Renal cortex interstitium (tissue), 15 donors: Measurements from ENCODE around the gene SLC38A11. TPM values are rescaled to one million over a fixed set of nuclear protein-coding genes. Genes with fewer than 3 reads are reported as not detected.
"Not testable (repeated sequence)": the region's sequence is repeated elsewhere in the genome, so short reads cannot be mapped to it uniquely, and the experiment has no call there.

Source experiments
- DNase-seq, 11 donors: peaks; one replicate each; pipeline ENCODE4 v3.0.0-alpha.2; 2013; ENCODE audit warnings: low read depth in 9 of 11, low spot score in 4 of 11; ENCODE audit errors: extremely low read depth in 1 of 11
- long read RNA-seq, 16 experiments: transcript quantifications; one replicate each; lab custom pipeline, GENCODE V29; 2026
- polyA plus RNA-seq, 3 donors: library from polyadenylated mRNA; unstranded; fragments of 120-200 nt; gene quantifications; one replicate each; pipeline ENCODE4 v1.2.1, GENCODE V29; 2013; ENCODE audit not compliant: insufficient read length in 3 of 3

SLC38A11 gene, protein sequence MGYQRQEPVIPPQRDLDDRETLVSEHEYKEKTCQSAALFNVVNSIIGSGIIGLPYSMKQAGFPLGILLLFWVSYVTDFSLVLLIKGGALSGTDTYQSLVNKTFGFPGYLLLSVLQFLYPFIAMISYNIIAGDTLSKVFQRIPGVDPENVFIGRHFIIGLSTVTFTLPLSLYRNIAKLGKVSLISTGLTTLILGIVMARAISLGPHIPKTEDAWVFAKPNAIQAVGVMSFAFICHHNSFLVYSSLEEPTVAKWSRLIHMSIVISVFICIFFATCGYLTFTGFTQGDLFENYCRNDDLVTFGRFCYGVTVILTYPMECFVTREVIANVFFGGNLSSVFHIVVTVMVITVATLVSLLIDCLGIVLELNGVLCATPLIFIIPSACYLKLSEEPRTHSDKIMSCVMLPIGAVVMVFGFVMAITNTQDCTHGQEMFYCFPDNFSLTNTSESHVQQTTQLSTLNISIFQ
- polyA plus RNA-seq: 10 to 100 TPM in 2 of 3 donors, 1 to 10 TPM in 1; 3.8 to 21.5 (median 15.4) TPM
- long read RNA-seq, donor 1: 0 reads
- long read RNA-seq, donor 2: 0 reads
- long read RNA-seq, donor 3, partial matches to known transcripts: 0 of 1 reads
- long read RNA-seq, donor 3, other reads (novel, unspliced or antisense): 0 of 1 reads
- long read RNA-seq, donor 4, partial matches to known transcripts: 0 of 1 reads
- long read RNA-seq, donor 4, other reads (novel, unspliced or antisense): 0 of 1 reads
- long read RNA-seq, donor 5: 0 reads
- long read RNA-seq, donor 6: 0 reads
- long read RNA-seq, donor 7: 0 reads
- long read RNA-seq, donor 8: 0 reads
- long read RNA-seq, donor 9: 0 reads
- long read RNA-seq, donor 10: 0 reads
- long read RNA-seq, donor 11: 0 reads
- long read RNA-seq, donor 12: 0 reads
- long read RNA-seq, donor 13, partial matches to known transcripts: 0 of 1 reads
- long read RNA-seq, donor 13, other reads (novel, unspliced or antisense): 0 of 1 reads
- long read RNA-seq, donor 14: 0 reads
- long read RNA-seq, donor 15: 0 reads
- long read RNA-seq, donor 16, partial matches to known transcripts: 0 of 1 reads
- long read RNA-seq, donor 16, other reads (novel, unspliced or antisense): 0 of 1 reads

GRCh38 chr2:164954954-164955701 lies at the start of gene SLC38A11:
Gene SLC38A11, minus strand, starts transcription at chr2:164955525. Its CDS starts 278 bp downstream, at chr2:164955247.
- peak in 1 of 11 donors; percentile 19 for DNase-seq

DNA sequence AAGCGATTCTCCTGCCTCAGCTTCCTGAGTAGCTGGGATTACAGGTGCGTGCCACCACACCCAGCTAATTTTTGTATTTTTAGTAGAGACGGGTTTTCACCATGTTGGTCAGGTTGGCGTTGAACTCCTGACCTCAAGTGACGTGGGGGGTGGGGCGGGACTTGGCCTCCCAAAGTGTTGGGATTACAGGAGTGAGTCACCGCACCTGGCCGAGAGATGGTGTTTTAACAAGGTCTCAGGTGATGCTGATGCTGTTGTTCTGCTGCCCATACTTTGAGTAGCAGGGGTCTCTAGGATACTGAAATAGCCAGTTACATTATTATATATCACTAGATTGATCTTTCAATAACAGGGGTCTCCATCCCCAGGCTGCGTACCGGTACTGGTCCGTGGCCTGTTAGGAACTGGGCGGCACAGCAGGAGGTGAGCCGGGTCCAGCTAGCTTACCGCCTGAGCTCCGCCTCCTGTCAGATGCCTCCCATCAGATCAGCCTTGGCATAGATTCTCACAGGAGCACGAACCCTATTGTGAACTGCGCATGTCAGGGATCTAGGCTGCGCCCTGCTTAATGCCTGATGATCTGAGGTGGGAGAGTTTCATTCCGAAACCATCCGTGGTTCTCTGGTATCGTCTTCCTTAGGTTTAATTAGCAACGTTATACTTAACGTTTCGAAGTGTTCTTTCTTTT lies 48.3 kb upstream of the SLC38A11 start:
- DNase-seq: no peak

- no peak for DNase-seq
These were observed 47.3 kb upstream of the SLC38A11 start for GRCh38 chr2:165002638-165003037.

GRCh38 chr2:164994664-164995299 lies 39.5 kb upstream of the SLC38A11 start:
- DNase-seq: not testable (repeated sequence)

GRCh38 chr2:164993287-164994016 lies 38.1 kb upstream of the SLC38A11 start:
- no peak for DNase-seq

- peak; percentile 47 to 79 (median 65) for DNase-seq
These were observed 37.5 kb upstream of the SLC38A11 start for GRCh38 chr2:164992818-164993217.

DNA sequence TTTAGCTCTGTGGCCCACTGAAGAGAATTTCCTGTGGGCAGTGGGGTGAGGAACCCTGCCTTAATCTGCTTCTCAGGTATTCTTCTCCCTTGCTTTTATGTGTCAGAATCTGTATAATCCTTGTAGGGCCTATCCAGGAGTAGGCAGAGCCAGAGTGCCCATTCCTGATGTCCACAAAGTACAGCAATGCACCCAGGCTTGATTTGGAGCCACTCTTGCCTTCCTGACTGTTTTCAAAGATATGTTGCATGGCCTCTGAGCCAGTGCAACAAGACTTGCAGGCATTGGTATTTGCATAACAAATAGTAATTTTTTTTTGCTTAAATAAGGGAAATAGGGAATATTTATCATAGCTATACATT lies 36.7 kb upstream of the SLC38A11 start:
- DNase-seq: not testable (repeated sequence)

DNA sequence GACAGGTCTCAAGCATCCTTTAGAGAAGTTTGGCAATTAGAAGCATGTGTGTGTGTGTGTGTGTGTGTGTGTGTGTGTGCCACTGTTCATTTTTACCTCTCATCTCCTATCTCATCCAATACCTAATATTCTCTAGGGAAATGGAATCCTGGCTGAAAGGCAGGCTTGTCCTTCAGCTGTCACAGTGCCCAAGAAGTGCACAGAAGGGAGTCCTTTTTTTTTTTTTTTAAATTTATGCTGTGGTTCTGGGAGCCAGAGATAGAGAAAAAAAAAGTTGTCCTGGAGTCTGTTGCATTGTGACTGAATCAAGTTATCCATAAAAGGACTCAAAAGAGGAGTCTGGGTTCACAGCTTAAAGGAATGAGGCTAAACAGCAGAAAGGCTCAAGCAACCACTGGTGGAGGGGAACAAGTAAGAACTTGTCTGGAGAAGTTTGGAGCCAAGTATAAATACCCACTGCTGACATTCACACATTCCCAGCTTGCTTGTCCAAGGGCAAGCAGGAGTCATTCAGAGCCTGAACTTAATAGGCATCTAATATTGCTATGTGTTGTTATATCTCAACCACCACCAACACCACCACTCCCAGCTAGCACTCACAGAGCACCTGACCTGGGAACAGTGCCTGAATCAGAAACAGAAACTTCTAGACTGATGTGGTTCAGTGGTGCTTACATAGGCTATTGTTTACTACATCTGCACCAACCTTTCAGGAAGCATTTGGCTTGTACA lies 36.2 kb upstream of the SLC38A11 start:
- DNase-seq: not testable (repeated sequence)

DNA sequence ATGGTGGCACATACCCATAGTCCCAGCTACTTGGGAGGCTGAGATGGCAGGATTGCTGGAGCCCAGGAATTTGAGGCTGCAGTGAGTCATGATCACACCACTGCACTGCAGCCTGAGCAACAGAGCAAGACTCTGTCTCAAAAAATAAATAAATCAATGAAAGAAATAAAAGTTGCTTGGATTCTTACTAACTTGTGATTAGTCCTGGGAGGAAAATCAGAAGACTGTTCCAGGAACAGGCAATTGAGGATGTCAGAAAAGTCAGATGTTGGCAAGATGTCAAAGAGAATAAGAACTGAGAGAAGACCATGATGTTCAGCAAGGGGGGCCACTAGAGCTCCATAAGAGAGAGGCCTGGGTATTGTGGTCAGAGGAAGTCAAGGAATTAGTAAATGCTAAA lies 35.6 kb upstream of the SLC38A11 start:
- DNase-seq: not testable (repeated sequence)

GRCh38 chr2:164988805-164989204 lies 33.5 kb upstream of the SLC38A11 start:
- DNase-seq: not testable (repeated sequence)

DNA sequence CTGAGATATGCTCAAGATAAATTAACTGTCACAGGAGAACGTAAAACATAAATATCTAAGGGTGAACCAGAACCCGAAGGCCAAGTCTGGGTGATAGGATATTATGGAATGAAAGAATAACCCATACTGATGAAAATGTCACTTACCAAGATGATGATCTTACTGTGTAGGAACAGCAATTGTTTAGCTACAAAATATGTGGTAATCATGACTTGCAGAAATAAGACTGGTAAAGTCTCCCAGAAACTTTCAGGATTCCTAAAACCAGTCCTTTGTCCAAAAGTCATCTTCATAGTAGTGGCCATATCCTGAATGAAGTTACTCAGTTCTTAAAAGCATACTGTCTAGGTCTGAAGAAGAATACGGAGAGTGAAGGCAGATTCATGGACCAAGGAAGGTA lies 30.7 kb upstream of the SLC38A11 start:
- DNase-seq: not testable (repeated sequence)

- no peak for DNase-seq
These were observed 29.1 kb upstream of the SLC38A11 start for GRCh38 chr2:164984428-164984827.

DNA sequence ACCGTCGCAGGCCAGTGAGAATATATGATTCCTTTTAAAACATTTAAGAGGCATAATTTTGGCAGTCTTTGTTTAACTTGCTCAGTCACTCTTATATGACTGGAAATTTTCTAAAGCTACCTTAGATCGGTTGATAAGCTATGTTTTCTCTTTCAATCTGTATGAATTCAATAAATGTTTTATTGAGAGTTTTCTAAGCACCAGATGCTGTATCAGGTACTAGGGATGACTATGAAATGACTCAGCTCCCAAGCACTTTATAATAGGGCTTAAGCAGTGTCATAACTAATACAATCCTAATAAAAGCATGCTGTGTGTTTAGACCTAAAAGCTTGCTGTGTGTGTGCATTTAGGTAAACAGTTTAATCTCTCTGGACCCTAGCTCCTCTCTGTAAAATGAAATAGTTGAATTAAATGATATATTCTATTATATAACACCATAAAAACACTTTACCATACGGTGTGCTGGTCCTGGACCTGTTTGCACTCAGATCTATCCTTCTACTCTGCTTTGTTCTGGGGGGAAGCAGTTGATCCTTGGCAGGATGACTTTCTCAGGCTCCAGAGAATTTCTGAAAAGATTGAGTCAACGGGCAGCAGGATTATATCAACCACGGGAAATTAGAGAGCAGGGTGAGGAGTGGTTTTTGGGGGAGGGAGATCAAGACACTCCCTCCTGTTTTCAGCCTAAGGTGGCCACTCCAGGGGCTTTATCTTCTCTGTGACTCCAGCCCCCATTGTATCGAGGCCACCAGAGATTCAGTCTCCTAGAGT lies 26.1 kb upstream of the SLC38A11 start:
- no peak for DNase-seq

DNA sequence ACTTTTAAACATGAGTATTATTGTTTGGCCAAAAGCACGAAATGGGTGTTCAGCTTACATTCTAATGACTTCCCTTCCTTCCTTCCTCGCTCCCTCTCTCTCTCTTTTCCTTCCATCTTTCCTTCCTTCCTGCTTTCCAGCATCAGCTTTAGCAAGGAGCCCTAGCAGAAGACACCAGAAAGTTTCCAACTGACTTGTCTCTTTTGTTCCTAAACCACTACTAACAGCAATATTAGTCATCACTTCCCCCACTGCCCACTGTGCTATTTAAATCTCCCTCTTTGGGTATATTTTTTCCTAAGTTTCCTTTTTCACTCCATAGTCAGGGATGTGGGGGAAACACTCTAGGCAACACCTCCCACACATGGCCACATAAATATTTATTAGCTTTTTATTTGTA lies 25.4 kb upstream of the SLC38A11 start:
- not testable (repeated sequence) for DNase-seq

DNA sequence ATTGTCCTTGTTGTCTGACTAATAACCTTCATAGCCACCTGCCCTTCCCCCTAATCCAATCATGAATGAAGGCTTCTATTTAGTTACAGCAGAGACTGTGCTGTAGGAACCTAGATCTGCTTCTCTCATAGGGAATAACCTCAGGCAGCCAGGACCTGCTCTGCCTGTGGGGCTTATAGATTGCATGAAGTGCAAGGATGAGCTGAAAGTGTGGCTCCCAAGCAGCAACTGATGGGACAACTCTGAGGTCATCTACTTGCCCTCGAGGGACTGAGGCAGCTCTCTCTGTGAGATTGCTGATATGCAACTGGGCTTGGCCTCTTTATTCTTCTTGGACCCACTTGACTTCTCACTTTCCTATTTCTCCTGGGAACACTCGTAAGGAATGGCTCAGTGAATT lies 23.8 kb upstream of the SLC38A11 start:
- DNase-seq: no peak
